Mesothelial cell of epicardium (in vitro differentiated cells): ENCODE data around the gene CASS4. TPM values are rescaled to one million over a fixed set of nuclear protein-coding genes. Genes with fewer than 3 reads are reported as not detected.

ENCODE experiments used
- DNase-seq, 2 experiments: peaks; one replicate each; pipeline ENCODE4 v3.0.0; 2021; ENCODE audit warnings: low spot score in 2 of 2; ENCODE audit not compliant: unreplicated experiment in 2 of 2
- H3K27ac Mint-ChIP-seq: 2 replicates; pipeline ENCODE4 v1.8.0; 2021; ENCODE audit warnings: mixed read lengths
- H3K27me3 Mint-ChIP-seq: 2 replicates; pipeline ENCODE4 v1.8.0; 2021; ENCODE audit warnings: low read depth, mixed read lengths
- H3K36me3 Mint-ChIP-seq: 2 replicates; pipeline ENCODE4 v1.8.0; 2021; ENCODE audit warnings: mixed read lengths
- H3K4me1 Mint-ChIP-seq: 2 replicates; pipeline ENCODE4 v1.8.0; 2021; ENCODE audit warnings: mixed read lengths
- H3K4me3 Mint-ChIP-seq: 2 replicates; pipeline ENCODE4 v1.8.0; 2021; ENCODE audit warnings: mild to moderate bottlenecking, moderate library complexity, mixed read lengths
- H3K9me3 Mint-ChIP-seq: 2 replicates; pipeline ENCODE4 v1.8.0; 2021; ENCODE audit warnings: mixed read lengths
- CTCF ChIP-seq: fragments of 200-600 bp; sonication (generic); IDR thresholded peaks from one replicate; pipeline ENCODE4 v1.5.0; 2021; ENCODE audit warnings: antibody characterized with exemption; ENCODE audit not compliant: unreplicated experiment
- total RNA-seq: library from RNA; stranded (reverse); gene quantifications from 3 replicates; pipeline ENCODE4 v1.2.1, GENCODE V29; 2021

The CASS4 gene
- total RNA-seq, 1 donor from 2014 or later, result 0.67 TPM

GRCh38 chr20:56433221-56433879, 21.3 kb downstream of the CASS4 start:
- Mint-ChIP-seq H3K4me1 (peaks cover 10% of the 10 kb centered on the region), H3K9me3 (no peaks in the 10 kb centered on the region), H3K4me3 (no peak overlapping the region), H3K27ac (no peak overlapping the region), H3K36me3 (no peaks in the 10 kb centered on the region), H3K27me3 (no peaks in the 10 kb centered on the region)
- no peak for TF ChIP-seq CTCF
- peak in 1 of 2 experiments; percentile 14 for DNase-seq

GRCh38 chr20:56433880-56434255, 21.8 kb downstream of the CASS4 start:
- H3K27ac Mint-ChIP-seq, result no peak overlapping the region
- no peaks in the 10 kb centered on the region for H3K27me3 Mint-ChIP-seq
- no peak overlapping the region for H3K4me3 Mint-ChIP-seq
- no peaks in the 10 kb centered on the region for H3K9me3 Mint-ChIP-seq
- no peaks in the 10 kb centered on the region for H3K36me3 Mint-ChIP-seq
- no peak for TF ChIP-seq CTCF
- peaks cover 10% of the 10 kb centered on the region for H3K4me1 Mint-ChIP-seq
- peak in 1 of 2 experiments; percentile 5 for DNase-seq

- H3K4me1 Mint-ChIP-seq, result peaks cover 23% of the 10 kb centered on the region
- TF ChIP-seq CTCF, result no peak
- H3K27me3 Mint-ChIP-seq, result no peaks in the 10 kb centered on the region
- H3K27ac Mint-ChIP-seq, result no peak overlapping the region
- DNase-seq, result peak in 1 of 2 experiments; percentile 22
- H3K36me3 Mint-ChIP-seq, result no peaks in the 10 kb centered on the region
- no peaks in the 10 kb centered on the region for H3K9me3 Mint-ChIP-seq
- no peak overlapping the region for H3K4me3 Mint-ChIP-seq
These were observed 25.3 kb downstream of the CASS4 start for GRCh38 chr20:56437196-56437960.

- Mint-ChIP-seq H3K27me3 (no peaks in the 10 kb centered on the region), H3K36me3 (no peaks in the 10 kb centered on the region), H3K4me3 (no peak overlapping the region), H3K9me3 (no peaks in the 10 kb centered on the region), H3K4me1 (peaks cover 24% of the 10 kb centered on the region), H3K27ac (no peak overlapping the region)
- no peak for TF ChIP-seq CTCF
- DNase-seq, result no peak
These were observed 26.2 kb downstream of the CASS4 start for GRCh38 chr20:56438284-56438683.

GRCh38 chr20:56439771-56440291, 27.8 kb downstream of the CASS4 start:
- DNase-seq, result peak in 1 of 2 experiments; percentile 41
- Mint-ChIP-seq H3K4me3 (no peak overlapping the region), H3K27ac (peak overlapping the region; percentile 65), H3K36me3 (no peaks in the 10 kb centered on the region), H3K4me1 (peaks cover 18% of the 10 kb centered on the region), H3K9me3 (no peaks in the 10 kb centered on the region), H3K27me3 (peaks cover 3% of the 10 kb centered on the region)
- TF ChIP-seq CTCF, result no peak
